Mucosa of descending colon (tissue), 3 donors: ENCODE results near the gene TOMM22. TPM values are rescaled to one million over a fixed set of nuclear protein-coding genes. Genes with fewer than 3 reads are reported as not detected.

ENCODE experiments used
- ATAC-seq: fragments of 200-7000 bp; cut with Tn5 transposase; one replicate; pipeline ENCODE4 v1.9.1; 2020; ENCODE audit warnings: mild to moderate bottlenecking, moderate library complexity
- DNase-seq, 3 donors: peaks; one replicate each; pipeline ENCODE4 v3.0.0-alpha.2; 2020
- H3K36me3 ChIP-seq: fragments of 200-600 bp; one replicate; pipeline ENCODE4 v1.8.0; 2021; ENCODE audit warnings: low read depth, mild to moderate bottlenecking
- H3K4me1 ChIP-seq: fragments of 200-600 bp; one replicate; pipeline ENCODE4 v1.8.0; 2021; ENCODE audit warnings: low read depth, mild to moderate bottlenecking
- H3K4me3 ChIP-seq: fragments of 200-600 bp; one replicate; pipeline ENCODE4 v1.8.0; 2021; ENCODE audit warnings: mild to moderate bottlenecking
- H3K9me3 ChIP-seq: fragments of 200-600 bp; one replicate; pipeline ENCODE4 v1.8.0; 2021; ENCODE audit warnings: mild to moderate bottlenecking
- intact Hi-C, 2 donors: fragments of 100-400 bp; cut with DNase I in 1 of 2; cut with micrococcal nuclease in 1 of 2; formaldehyde crosslinking; loops; one replicate each; pipeline versions ENCODE4 v1.11.0 to v1.11.1; 2022; cut with DNase I, micrococcal nuclease
- total RNA-seq, 3 donors: library from RNA; stranded (reverse); fragmentation: NEBNext Ultra II Directional in 2 of 3; extraction: Animal tissue kit (Norgen Biotek cat#: 25700) in 2 of 3; gene quantifications; one replicate each; pipeline versions ENCODE4 v1.2.1 to v1.2.4, GENCODE V29; 2021 to 2023
- TF ChIP-seq, protein P1 (sequence below): fragments of 200-600 bp; IDR thresholded peaks from one replicate; pipeline ENCODE4 v1.8.0; 2022; ENCODE audit warnings: antibody characterized with exemption, mild to moderate bottlenecking
- donor health status: DM: no; HTN: no; CAD: no; lungs with moderate emphysema.
- donor health status: DM: no; HTN: no; CAD: no.
- donor health status: DM: no; HTN: yes; CAD: no.

The TOMM22 gene
- total RNA-seq, 3 donors from 2014 or later: 64.5 to 84.4 (median 72.4) TPM

DNA sequence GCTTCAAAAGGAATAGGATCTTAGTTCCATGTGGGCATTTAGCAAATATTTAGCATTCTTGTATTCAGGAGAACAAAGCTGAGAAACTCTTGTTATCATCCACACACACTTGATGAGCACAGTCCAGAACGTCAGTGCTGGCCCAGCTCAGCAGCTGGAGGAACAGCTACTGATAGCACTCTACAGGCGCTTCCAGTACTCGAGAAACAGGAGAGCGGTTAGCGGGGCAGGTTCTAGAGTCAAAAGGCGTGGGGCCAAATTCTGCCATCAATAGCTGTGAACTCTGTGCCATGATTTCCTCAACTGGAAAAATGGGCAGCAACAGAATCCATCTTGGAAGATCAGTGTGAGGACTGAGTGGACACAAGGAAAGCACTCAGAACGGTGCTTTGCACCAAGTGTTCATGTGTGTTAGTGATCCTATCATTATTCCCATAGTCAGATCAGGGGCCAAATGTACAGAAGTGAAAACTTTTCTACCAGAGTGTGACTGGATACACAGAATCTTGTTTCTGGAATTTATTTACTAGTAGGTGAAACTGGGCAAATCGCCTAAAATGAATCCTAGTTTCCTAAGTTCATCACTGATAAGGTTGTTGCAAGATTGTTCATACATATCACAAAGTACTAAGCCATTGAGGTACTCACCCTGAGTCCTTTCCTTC is 15.8 kb downstream of the TOMM22 start:
- no peak overlapping the region for H3K4me3 ChIP-seq
- DNase-seq: no peak
- TF ChIP-seq, protein P1, sequence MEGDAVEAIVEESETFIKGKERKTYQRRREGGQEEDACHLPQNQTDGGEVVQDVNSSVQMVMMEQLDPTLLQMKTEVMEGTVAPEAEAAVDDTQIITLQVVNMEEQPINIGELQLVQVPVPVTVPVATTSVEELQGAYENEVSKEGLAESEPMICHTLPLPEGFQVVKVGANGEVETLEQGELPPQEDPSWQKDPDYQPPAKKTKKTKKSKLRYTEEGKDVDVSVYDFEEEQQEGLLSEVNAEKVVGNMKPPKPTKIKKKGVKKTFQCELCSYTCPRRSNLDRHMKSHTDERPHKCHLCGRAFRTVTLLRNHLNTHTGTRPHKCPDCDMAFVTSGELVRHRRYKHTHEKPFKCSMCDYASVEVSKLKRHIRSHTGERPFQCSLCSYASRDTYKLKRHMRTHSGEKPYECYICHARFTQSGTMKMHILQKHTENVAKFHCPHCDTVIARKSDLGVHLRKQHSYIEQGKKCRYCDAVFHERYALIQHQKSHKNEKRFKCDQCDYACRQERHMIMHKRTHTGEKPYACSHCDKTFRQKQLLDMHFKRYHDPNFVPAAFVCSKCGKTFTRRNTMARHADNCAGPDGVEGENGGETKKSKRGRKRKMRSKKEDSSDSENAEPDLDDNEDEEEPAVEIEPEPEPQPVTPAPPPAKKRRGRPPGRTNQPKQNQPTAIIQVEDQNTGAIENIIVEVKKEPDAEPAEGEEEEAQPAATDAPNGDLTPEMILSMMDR: no peak
- H3K9me3 ChIP-seq: no peaks in the 10 kb centered on the region
- intact Hi-C loops: no loop called here
- H3K4me1 ChIP-seq: peaks cover 49% of the 10 kb centered on the region
- H3K36me3 ChIP-seq: no peaks in the 10 kb centered on the region
- no peak for ATAC-seq

DNA sequence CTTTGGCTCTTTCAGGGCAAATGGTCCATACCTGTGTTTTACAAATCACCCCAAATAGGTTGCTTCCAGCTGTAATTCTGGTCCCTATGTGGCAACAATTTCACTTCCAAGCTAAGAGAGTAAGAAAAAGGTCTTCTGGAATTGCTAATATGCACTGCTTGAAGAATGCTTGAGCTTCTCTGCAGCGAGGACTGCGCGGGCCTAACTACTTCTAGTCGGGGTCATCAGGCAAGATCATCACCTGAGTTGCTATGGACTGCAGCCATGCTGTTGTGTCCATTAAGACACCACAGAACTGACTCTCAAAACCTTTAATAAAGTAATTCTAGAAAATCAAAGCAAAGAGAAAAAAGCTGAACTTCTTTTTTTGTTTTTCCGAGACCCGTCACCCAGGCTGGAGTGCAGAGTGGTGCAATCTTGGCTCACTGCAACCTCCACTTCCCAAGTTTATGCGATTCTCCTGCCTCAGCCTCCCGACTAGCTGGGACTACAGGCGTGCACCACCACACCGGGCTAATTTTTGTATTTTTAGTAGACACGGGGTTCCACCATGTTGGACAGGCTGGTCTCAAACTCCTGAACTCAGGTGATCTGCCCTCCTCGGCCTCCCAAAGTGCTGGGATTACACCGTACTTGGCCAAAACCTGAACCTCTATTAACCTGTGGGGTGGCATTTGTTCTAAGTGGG is 16.8 kb downstream of the TOMM22 start:
- intact Hi-C loops: no loop called here
- ATAC-seq: no peak
- no peak for DNase-seq

GRCh38 chr22:38699143-38699542 is 17.4 kb downstream of the TOMM22 start:
- Histone ChIP-seq H3K4me1 (peaks cover 45% of the 10 kb centered on the region), H3K36me3 (no peaks in the 10 kb centered on the region), H3K9me3 (no peaks in the 10 kb centered on the region), H3K4me3 (no peak overlapping the region)
- TF ChIP-seq, protein P1: no peak
- intact Hi-C loops: no loop called here
- DNase-seq (no peak), ATAC-seq (no peak)

More for the DNA sequence above, 16.8 kb downstream of the TOMM22 start:
- no peak overlapping the region for H3K4me3 ChIP-seq
- no peaks in the 10 kb centered on the region for H3K36me3 ChIP-seq
- H3K9me3 ChIP-seq: no peaks in the 10 kb centered on the region
- TF ChIP-seq, protein P1: no peak
- peaks cover 46% of the 10 kb centered on the region for H3K4me1 ChIP-seq

DNA sequence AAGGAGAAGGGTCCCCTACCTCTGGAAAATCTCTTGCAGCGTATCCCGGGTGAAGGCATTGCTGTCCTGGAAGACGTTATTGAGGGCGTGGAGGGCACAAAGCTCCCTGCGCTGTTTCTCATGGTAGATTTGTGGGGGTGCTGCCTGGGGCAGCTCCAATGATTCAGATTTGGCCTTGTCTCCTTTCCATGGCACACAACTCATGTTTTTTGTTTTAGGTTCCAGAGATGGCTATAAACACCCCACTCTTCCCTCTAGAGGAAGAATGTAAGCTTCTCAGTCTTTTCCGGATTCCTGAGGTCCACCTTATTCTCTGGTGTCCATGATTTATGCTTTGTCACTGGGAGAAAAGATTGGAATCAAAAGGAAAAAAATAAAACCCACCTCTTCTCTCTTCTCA is 18.0 kb downstream of the TOMM22 start:
- Histone ChIP-seq H3K4me3 (peak overlapping the region; percentile 66), H3K9me3 (no peaks in the 10 kb centered on the region), H3K4me1 (peaks cover 41% of the 10 kb centered on the region), H3K36me3 (no peaks in the 10 kb centered on the region)
- TF ChIP-seq, protein P1: no peak
- ATAC-seq (no peak), DNase-seq (no peak)
- intact Hi-C loops: no loop called here

DNA sequence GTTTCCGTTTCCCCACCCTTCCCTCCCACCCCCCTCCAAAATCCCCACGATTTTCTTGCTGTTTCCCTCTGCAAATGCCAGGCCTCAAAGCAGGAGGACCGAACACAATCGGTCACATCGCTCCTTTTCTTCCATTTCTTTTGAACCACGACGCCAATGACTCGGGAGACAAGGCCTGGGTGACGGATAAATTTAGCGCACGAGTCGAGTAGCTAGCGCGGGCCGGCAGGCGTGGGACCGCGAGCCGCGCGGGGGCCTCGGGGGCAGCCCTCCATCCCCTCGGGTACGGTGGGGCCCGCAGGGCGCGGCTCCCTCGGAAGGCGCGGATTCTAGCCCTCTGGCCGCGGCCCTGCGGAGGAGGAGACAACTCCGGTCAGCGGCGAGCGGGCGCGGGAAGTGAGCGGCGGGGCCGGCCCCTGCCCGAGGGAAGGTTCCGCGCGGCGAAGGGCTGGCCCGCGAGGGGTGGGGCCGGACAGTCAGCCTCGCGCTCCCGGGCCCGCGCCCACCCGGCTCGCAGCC is 18.6 kb downstream of the TOMM22 start:
- no peaks in the 10 kb centered on the region for H3K9me3 ChIP-seq
- ATAC-seq: peak; percentile 61
- peak overlapping the region; percentile 66 for H3K4me3 ChIP-seq
- DNase-seq: peak in 2 of 3 donors; percentile 75 to 87
- TF ChIP-seq, protein P1: no peak
- intact Hi-C loops: no loop called here
- H3K4me1 ChIP-seq: peaks cover 43% of the 10 kb centered on the region
- H3K36me3 ChIP-seq: no peaks in the 10 kb centered on the region
